Glutamatergic neuron (in vitro differentiated cells): ENCODE data around the gene LENG8. TPM values are rescaled to one million over a fixed set of nuclear protein-coding genes. Genes with fewer than 3 reads are reported as not detected.

Experiments
- DNase-seq: peaks from one replicate; pipeline ENCODE4 v3.0.0; 2022
- H3K27ac Mint-ChIP-seq: one replicate; pipeline ENCODE4 v1.8.0; 2020; ENCODE audit warnings: mild to moderate bottlenecking, mixed read lengths, inconsistent platforms; ENCODE audit not compliant: unreplicated experiment
- H3K27me3 Mint-ChIP-seq: one replicate; pipeline ENCODE4 v1.8.0; 2020; ENCODE audit warnings: mild to moderate bottlenecking, moderate library complexity, mixed read lengths, inconsistent platforms; ENCODE audit not compliant: unreplicated experiment
- H3K36me3 Mint-ChIP-seq: one replicate; pipeline ENCODE4 v1.8.0; 2020; ENCODE audit warnings: mild to moderate bottlenecking, mixed read lengths, inconsistent platforms; ENCODE audit not compliant: unreplicated experiment
- H3K4me1 Mint-ChIP-seq: one replicate; pipeline ENCODE4 v1.8.0; 2020; ENCODE audit warnings: mild to moderate bottlenecking, low read depth, mixed read lengths, inconsistent platforms; ENCODE audit not compliant: unreplicated experiment
- H3K4me3 Mint-ChIP-seq: one replicate; pipeline ENCODE4 v1.8.0; 2020; ENCODE audit warnings: mild to moderate bottlenecking, mixed read lengths, inconsistent platforms; ENCODE audit not compliant: unreplicated experiment
- H3K9me3 Mint-ChIP-seq: one replicate; pipeline ENCODE4 v1.8.0; 2020; ENCODE audit warnings: mild to moderate bottlenecking, moderate library complexity, mixed read lengths, inconsistent platforms; ENCODE audit not compliant: unreplicated experiment
- total RNA-seq: library from RNA; stranded (reverse); fragmentation: NEBNext Ultra II Directional; extraction: Animal tissue kit (Norgen Biotek cat#: 25700); gene quantifications from one replicate; pipeline ENCODE4 v1.2.1, GENCODE V29; 2021; ENCODE audit not compliant: unreplicated experiment
- TF ChIP-seq, protein P1 (sequence below): fragments of 200-600 bp; sonication (generic); IDR thresholded peaks from one replicate; pipeline ENCODE4 v1.5.0; 2021; ENCODE audit not compliant: partially characterized antibody, unreplicated experiment

Gene LENG8
- total RNA-seq, 1 donor from 2014 or later: 278 TPM

DNA sequence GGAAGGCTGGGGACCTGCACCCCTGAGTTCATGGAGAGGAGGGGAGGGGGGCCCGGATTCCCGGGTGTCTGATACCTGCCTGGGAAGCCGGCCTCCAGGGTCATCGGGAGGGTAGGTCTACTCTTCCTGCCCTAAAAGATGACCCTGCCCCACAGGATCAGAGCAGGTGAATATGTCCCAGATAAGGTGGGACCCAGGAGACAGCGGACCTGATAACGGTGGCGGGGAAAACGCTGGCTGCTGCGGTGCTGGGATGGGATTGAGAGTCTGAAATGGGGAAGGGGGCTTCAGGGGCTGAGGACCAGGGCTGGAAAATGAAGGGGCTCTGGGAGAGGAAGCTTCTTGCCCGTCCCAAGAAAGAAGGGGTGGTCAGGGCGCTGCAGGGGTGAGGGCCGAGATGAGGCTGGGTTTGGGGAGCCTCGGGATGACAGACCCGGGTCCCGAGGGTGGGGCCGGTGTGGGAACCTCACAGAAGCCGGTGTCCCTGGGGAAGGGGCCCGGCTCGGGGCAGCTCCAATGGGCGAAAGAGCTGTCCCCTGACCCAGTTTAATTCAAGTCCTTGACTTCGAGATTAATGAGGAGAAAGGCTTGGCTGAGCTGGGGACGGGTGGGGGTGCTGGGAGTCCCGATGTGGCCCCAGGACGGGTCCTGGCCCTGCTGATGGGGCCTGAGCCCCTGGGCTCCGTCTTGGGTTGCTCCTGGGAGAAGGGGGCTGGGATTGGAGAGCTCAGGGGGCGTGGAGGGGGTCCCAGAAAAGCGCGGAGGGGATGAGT is 32.9 kb upstream of the LENG8 start:
- Mint-ChIP-seq H3K36me3 (peaks cover 19% of the 10 kb centered on the region), H3K9me3 (peaks cover 15% of the 10 kb centered on the region), H3K27me3 (peaks cover 11% of the 10 kb centered on the region), H3K4me1 (peaks cover 15% of the 10 kb centered on the region), H3K27ac (no peak overlapping the region), H3K4me3 (no peak overlapping the region)
- DNase-seq: no peak
- TF ChIP-seq, protein P1, sequence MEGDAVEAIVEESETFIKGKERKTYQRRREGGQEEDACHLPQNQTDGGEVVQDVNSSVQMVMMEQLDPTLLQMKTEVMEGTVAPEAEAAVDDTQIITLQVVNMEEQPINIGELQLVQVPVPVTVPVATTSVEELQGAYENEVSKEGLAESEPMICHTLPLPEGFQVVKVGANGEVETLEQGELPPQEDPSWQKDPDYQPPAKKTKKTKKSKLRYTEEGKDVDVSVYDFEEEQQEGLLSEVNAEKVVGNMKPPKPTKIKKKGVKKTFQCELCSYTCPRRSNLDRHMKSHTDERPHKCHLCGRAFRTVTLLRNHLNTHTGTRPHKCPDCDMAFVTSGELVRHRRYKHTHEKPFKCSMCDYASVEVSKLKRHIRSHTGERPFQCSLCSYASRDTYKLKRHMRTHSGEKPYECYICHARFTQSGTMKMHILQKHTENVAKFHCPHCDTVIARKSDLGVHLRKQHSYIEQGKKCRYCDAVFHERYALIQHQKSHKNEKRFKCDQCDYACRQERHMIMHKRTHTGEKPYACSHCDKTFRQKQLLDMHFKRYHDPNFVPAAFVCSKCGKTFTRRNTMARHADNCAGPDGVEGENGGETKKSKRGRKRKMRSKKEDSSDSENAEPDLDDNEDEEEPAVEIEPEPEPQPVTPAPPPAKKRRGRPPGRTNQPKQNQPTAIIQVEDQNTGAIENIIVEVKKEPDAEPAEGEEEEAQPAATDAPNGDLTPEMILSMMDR: no peak

- Mint-ChIP-seq H3K27me3 (peaks cover 11% of the 10 kb centered on the region), H3K27ac (peak overlapping the region; percentile 59), H3K36me3 (peaks cover 19% of the 10 kb centered on the region), H3K4me1 (peaks cover 18% of the 10 kb centered on the region), H3K9me3 (peaks cover 15% of the 10 kb centered on the region), H3K4me3 (peak overlapping the region; percentile 57)
- TF ChIP-seq, protein P1: no peak
- DNase-seq: no peak
These were observed 32.1 kb upstream of the LENG8 start for GRCh38 chr19:54416695-54417491.

DNA sequence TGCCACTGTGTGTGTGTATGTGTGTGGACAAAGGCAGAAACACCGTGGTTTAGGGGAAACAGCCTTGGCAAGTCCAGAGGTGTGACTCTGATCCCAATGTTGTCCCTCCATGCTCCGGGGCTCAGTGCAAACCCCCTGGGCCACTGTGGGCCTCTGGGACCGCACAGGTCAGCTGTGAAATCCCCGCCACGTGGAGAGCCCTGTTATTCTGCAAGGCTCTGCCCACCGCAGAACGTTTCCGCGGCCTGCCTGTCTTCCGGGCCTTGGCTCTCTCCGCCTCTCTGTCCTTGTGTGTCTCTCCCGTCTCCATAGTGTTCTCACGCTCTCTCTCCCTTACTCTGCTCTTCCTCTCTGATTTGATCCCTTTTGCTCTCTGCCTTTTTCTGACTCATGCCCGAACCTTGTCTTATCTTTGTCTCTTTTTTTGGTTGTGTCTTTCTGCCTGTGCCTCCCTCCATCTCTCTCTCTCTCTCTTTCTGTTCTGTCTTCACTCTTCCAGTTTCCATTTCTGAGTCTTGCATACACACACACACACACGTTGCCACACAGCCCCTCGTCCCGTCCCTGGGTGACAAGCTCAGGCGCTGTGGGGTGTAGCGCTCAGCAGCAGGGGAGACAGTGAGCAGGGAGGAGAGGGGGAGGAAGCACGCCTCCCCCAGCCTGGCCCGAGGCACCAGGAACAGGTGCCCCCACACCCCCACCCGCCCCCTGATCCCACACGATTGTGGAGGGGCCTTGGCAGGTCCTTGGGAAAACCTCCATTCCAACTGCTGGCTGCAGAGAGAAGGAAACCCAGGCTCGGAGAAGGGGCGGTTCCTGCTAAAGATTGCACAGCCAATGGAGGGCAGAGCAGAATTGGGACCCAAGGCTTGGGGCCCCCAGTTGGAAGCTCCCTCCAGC is 30.7 kb upstream of the LENG8 start:
- no peak overlapping the region for H3K27ac Mint-ChIP-seq
- no peak for DNase-seq
- H3K27me3 Mint-ChIP-seq: peaks cover 12% of the 10 kb centered on the region
- peak overlapping the region; percentile 36 for H3K4me3 Mint-ChIP-seq
- peaks cover 15% of the 10 kb centered on the region for H3K36me3 Mint-ChIP-seq
- TF ChIP-seq, protein P1: no peak
- peaks cover 20% of the 10 kb centered on the region for H3K4me1 Mint-ChIP-seq
- peaks cover 16% of the 10 kb centered on the region for H3K9me3 Mint-ChIP-seq

GRCh38 chr19:54418930-54419800 is 29.8 kb upstream of the LENG8 start:
- H3K36me3 Mint-ChIP-seq: peaks cover 8% of the 10 kb centered on the region
- H3K27ac Mint-ChIP-seq: no peak overlapping the region
- TF ChIP-seq, protein P1: no peak
- peaks cover 20% of the 10 kb centered on the region for H3K4me1 Mint-ChIP-seq
- H3K9me3 Mint-ChIP-seq: peaks cover 18% of the 10 kb centered on the region
- no peak for DNase-seq
- H3K4me3 Mint-ChIP-seq: no peak overlapping the region
- peaks cover 12% of the 10 kb centered on the region for H3K27me3 Mint-ChIP-seq
